ENCODE results near the gene ALOX12B. TPM values are rescaled to one million over a fixed set of nuclear protein-coding genes. Genes with fewer than 3 reads are reported as not detected.
"Not testable (repeated sequence)": the region's sequence is repeated elsewhere in the genome, so short reads cannot be mapped to it uniquely, and the experiment has no call there.

ALOX12B gene
- total and polyA plus RNA-seq, 2 donors (not counting 3 experiments of a cell fraction or from before 2014, with no cell fraction given), result not detected

- peak; percentile 81 for TF ChIP-seq EZH2 (IDR thresholded peaks at IDR 0.05; ENCODE audit: borderline replicate concordance, low read depth, low read length, severe bottlenecking)
- TF ChIP-seq JUN (IDR thresholded peaks at IDR 0.05; ENCODE audit: borderline replicate concordance, insufficient read depth, insufficient read length, low read depth), result no peak
- POLR2A ChIA-PET, result no interaction called here
- FAIRE-seq (no peak), DNase-seq (ENCODE audit: low read depth, low spot score) (peak; percentile 11)
- H3K9me3 ChIP-seq (replicated peaks; ENCODE audit: control insufficient read depth, insufficient read depth, low read length), result no peaks in the 10 kb centered on the region
- H3K4me2 ChIP-seq (ENCODE audit: insufficient read depth, low read length), result peak overlapping the region; percentile 30
- H3K79me2 ChIP-seq (ENCODE audit: control insufficient read depth, insufficient read depth, low read length), result no peaks in the 10 kb centered on the region
- no peaks in the 10 kb centered on the region for H3K36me3 ChIP-seq (ENCODE audit: control insufficient read depth in 2 of 2, extremely low read depth in 1 of 2, insufficient read depth in 2 of 2, low read length in 2 of 2)
- no peak overlapping the region for H2AFZ ChIP-seq (ENCODE audit: low read depth, low read length)
- dilution Hi-C loops (cut with MboI; ENCODE audit: extremely low pct_ligation_motif_present, low sequenced_read_pairs), result no loop called here
- peaks cover 8% of the 10 kb centered on the region for H3K4me1 ChIP-seq (ENCODE audit: control insufficient read depth, extremely low read depth, insufficient read depth, low read length)
- H3K9me1 ChIP-seq (replicated peaks; ENCODE audit: control insufficient read depth, extremely low read depth, insufficient read depth, low read length), result no peaks in the 10 kb centered on the region
- H3K27me3 ChIP-seq (ENCODE audit: control insufficient read depth in 2 of 2, insufficient read depth in 2 of 2, low read length in 2 of 2), result peaks cover 51 to 54% of the 10 kb centered on the region in 2 experiments
- no peak overlapping the region for H3K4me3 ChIP-seq (replicated peaks in 1 of 3; ENCODE audit: insufficient read depth in 1 of 3, low read depth in 1 of 3, low read length in 3 of 3)
- H3K9ac ChIP-seq (replicated peaks; ENCODE audit: extremely low read depth, insufficient read depth, low read length), result no peak overlapping the region
- BruUV-seq (replicated peaks), result no TSS peak
- CTCF ChIA-PET, result interaction anchor here (0.9 to 11.0 kb wide), 7 partner anchors 12 to 96 kb away, joined by 3 to 191 read pairs (median 47); partner anchors contain the start of gene ALOXE3
- no peaks in the 10 kb centered on the region for H4K20me1 ChIP-seq (replicated peaks; ENCODE audit: control insufficient read depth, extremely low read depth, insufficient read depth, low read length)
- no peak overlapping the region for H3K27ac ChIP-seq (ENCODE audit: insufficient read depth, low read depth, low read length)
- intact Hi-C loops (cut with micrococcal nuclease), result no loop called here
Observed at GRCh38 chr17:8062807-8063483, 24.6 kb downstream of the ALOX12B start.

DNA sequence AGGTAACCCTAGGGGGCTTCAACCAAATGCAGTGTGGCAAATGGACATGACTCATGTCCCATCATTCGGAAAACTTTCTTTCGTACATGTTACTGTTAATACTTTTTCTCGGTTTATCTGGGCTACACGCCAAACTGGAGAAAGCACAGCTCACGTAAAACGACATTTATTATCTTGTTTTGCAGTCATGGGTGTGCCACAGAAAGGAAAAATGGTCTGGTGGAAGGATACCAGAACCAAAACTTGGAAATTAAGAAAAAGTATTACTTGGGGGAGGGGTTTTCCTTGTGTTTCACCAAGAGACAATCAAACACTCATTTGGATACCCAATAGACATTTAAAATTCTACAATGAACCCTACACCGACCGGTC, 25.1 kb downstream of the ALOX12B start:
- no peaks in the 10 kb centered on the region for H4K20me1 ChIP-seq (replicated peaks; ENCODE audit: control insufficient read depth, extremely low read depth, insufficient read depth, low read length)
- no peaks in the 10 kb centered on the region for H3K79me2 ChIP-seq (ENCODE audit: control insufficient read depth, insufficient read depth, low read length)
- no peak overlapping the region for H2AFZ ChIP-seq (ENCODE audit: low read depth, low read length)
- CTCF ChIA-PET, result interaction anchor here (0.7 to 11.0 kb wide), 11 partner anchors 8 to 683 kb away, joined by 3 to 191 read pairs (median 7); partner anchors contain the start of gene ALOXE3
- intact Hi-C loops (cut with micrococcal nuclease), result no loop called here
- no peaks in the 10 kb centered on the region for H3K9me3 ChIP-seq (replicated peaks; ENCODE audit: control insufficient read depth, insufficient read depth, low read length)
- peaks cover 51 to 54% of the 10 kb centered on the region in 2 experiments for H3K27me3 ChIP-seq (ENCODE audit: control insufficient read depth in 2 of 2, insufficient read depth in 2 of 2, low read length in 2 of 2)
- H3K9me1 ChIP-seq (replicated peaks; ENCODE audit: control insufficient read depth, extremely low read depth, insufficient read depth, low read length), result no peaks in the 10 kb centered on the region
- H3K4me2 ChIP-seq (ENCODE audit: insufficient read depth, low read length), result peak overlapping the region; percentile 30
- no peak overlapping the region for H3K9ac ChIP-seq (replicated peaks; ENCODE audit: extremely low read depth, insufficient read depth, low read length)
- POLR2A ChIA-PET, result no interaction called here
- FAIRE-seq (no peak), DNase-seq (ENCODE audit: low read depth, low spot score) (peak; percentile 60)
- no peak overlapping the region for H3K27ac ChIP-seq (ENCODE audit: insufficient read depth, low read depth, low read length)
- TF ChIP-seq EZH2 (IDR thresholded peaks at IDR 0.05; ENCODE audit: borderline replicate concordance, low read depth, low read length, severe bottlenecking), result no peak
- TF ChIP-seq JUN (IDR thresholded peaks at IDR 0.05; ENCODE audit: borderline replicate concordance, insufficient read depth, insufficient read length, low read depth), result no peak
- TF ChIP-seq GATA2 (IDR thresholded peaks at IDR 0.05; ENCODE audit: insufficient read depth, insufficient read length, low read depth, low read length), result no peak
- no peak for TF ChIP-seq MYC (IDR thresholded peaks at IDR 0.05; ENCODE audit: low read depth, low read length)
- TF ChIP-seq, protein P1, sequence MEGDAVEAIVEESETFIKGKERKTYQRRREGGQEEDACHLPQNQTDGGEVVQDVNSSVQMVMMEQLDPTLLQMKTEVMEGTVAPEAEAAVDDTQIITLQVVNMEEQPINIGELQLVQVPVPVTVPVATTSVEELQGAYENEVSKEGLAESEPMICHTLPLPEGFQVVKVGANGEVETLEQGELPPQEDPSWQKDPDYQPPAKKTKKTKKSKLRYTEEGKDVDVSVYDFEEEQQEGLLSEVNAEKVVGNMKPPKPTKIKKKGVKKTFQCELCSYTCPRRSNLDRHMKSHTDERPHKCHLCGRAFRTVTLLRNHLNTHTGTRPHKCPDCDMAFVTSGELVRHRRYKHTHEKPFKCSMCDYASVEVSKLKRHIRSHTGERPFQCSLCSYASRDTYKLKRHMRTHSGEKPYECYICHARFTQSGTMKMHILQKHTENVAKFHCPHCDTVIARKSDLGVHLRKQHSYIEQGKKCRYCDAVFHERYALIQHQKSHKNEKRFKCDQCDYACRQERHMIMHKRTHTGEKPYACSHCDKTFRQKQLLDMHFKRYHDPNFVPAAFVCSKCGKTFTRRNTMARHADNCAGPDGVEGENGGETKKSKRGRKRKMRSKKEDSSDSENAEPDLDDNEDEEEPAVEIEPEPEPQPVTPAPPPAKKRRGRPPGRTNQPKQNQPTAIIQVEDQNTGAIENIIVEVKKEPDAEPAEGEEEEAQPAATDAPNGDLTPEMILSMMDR (IDR thresholded peaks at IDR 0.05; ENCODE audit: extremely low read depth in 1 of 2, insufficient read depth in 1 of 2, low read depth in 1 of 2, low read length in 2 of 2), result no peak
- peaks cover 8% of the 10 kb centered on the region for H3K4me1 ChIP-seq (ENCODE audit: control insufficient read depth, extremely low read depth, insufficient read depth, low read length)
- dilution Hi-C loops (cut with MboI; ENCODE audit: extremely low pct_ligation_motif_present, low sequenced_read_pairs), result no loop called here
- H3K4me3 ChIP-seq (replicated peaks in 1 of 3; ENCODE audit: insufficient read depth in 1 of 3, low read depth in 1 of 3, low read length in 3 of 3), result no peak overlapping the region
- no TSS peak for BruUV-seq (replicated peaks)
- H3K36me3 ChIP-seq (ENCODE audit: control insufficient read depth in 2 of 2, extremely low read depth in 1 of 2, insufficient read depth in 2 of 2, low read length in 2 of 2), result no peaks in the 10 kb centered on the region

GRCh38 chr17:8061851-8062250, 25.7 kb downstream of the ALOX12B start:
- H3K9me1 ChIP-seq (replicated peaks; ENCODE audit: control insufficient read depth, extremely low read depth, insufficient read depth, low read length); dilution Hi-C loops (cut with MboI; ENCODE audit: extremely low pct_ligation_motif_present, low sequenced_read_pairs); H3K4me3 ChIP-seq (replicated peaks in 1 of 3; ENCODE audit: insufficient read depth in 1 of 3, low read depth in 1 of 3, low read length in 3 of 3); H3K27ac ChIP-seq (ENCODE audit: insufficient read depth, low read depth, low read length); H3K4me1 ChIP-seq (ENCODE audit: control insufficient read depth, extremely low read depth, insufficient read depth, low read length); H4K20me1 ChIP-seq (replicated peaks; ENCODE audit: control insufficient read depth, extremely low read depth, insufficient read depth, low read length); FAIRE-seq; POLR2A ChIA-PET; DNase-seq (ENCODE audit: low read depth, low spot score); H3K9ac ChIP-seq (replicated peaks; ENCODE audit: extremely low read depth, insufficient read depth, low read length); BruUV-seq (replicated peaks); H3K79me2 ChIP-seq (ENCODE audit: control insufficient read depth, insufficient read depth, low read length); H2AFZ ChIP-seq (ENCODE audit: low read depth, low read length); H3K9me3 ChIP-seq (replicated peaks; ENCODE audit: control insufficient read depth, insufficient read depth, low read length); H3K4me2 ChIP-seq (ENCODE audit: insufficient read depth, low read length); H3K36me3 ChIP-seq (ENCODE audit: control insufficient read depth in 2 of 2, extremely low read depth in 1 of 2, insufficient read depth in 2 of 2, low read length in 2 of 2): not testable (repeated sequence)
- H3K27me3 ChIP-seq (ENCODE audit: control insufficient read depth in 2 of 2, insufficient read depth in 2 of 2, low read length in 2 of 2), result peaks cover 51 to 54% of the 10 kb centered on the region in 2 experiments
- intact Hi-C loops (cut with micrococcal nuclease), result loop anchor here (2.0 kb wide), 1 partner anchor 19 kb away; no protein-coding TSS in a partner anchor
- CTCF ChIA-PET, result interaction anchor here (0.7 to 11.0 kb wide), 10 partner anchors 8 to 724 kb away, joined by 3 to 191 read pairs (median 27); partner anchors contain the start of gene ALOXE3
